ENCODE data around the gene ABCC4.

Gene ABCC4

DNA sequence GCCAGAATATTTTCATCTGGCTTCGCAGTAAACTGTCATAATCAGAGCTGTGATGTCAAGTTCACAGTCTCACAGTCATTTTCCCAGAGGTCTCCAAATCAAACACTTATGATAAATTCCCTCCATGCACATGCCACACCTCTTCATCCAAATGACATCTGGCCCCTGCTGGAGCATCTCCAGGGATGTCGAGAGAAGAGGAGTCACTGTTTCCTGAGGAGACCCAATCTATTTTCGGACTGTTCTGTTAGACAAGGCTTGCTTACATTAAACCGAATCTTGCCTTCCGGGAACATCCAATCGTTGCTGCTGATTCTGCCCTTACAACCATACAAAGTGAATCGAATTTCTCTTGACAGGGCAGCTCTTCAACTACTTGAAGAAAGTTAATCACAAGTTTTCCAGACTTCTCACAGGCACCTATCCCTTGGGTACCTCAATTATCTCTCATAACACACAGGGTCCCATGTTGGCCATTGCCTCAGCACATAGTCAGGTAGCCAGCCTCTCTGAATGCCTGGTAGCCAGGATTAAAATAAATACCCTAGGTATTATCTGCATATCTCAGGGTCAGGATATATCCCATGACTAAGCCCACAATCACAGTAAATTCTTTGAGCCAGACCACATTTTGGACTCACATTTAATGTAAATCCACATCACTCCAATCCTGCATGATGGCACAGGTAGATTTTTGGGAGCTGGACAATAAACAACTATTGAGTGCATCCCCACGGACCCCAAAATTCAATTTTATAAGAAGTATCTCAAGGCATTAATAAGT is 182.5 kb downstream of the ABCC4 start:
- Histone ChIP-seq H4K20me1 (ENCODE audit: insufficient read depth, low read length) (no peaks in the 10 kb centered on the region), H3K9ac (ENCODE audit: low read length) (no peak overlapping the region), H3K4me3 (ENCODE audit: low read length) (no peak overlapping the region), H3K4me1 (ENCODE audit: low read length) (no peaks in the 10 kb centered on the region), H3K27ac (ENCODE audit: low read length) (no peak overlapping the region), H3K27me3 (ENCODE audit: low read depth, low read length) (no peaks in the 10 kb centered on the region), H3K36me3 (replicated peaks; ENCODE audit: low read depth, low read length) (no peaks in the 10 kb centered on the region), H2AFZ (ENCODE audit: low read depth, low read length) (no peak overlapping the region), H3K79me2 (ENCODE audit: low read length) (no peaks in the 10 kb centered on the region), H3K4me2 (ENCODE audit: low read length) (no peak overlapping the region), H3K9me3 (ENCODE audit: insufficient read depth, low read length) (no peaks in the 10 kb centered on the region)
- TF ChIP-seq EZH2phosphoT487 (IDR thresholded peaks at IDR 0.05; ENCODE audit: low read depth), result no peak
- TF ChIP-seq, protein P1, sequence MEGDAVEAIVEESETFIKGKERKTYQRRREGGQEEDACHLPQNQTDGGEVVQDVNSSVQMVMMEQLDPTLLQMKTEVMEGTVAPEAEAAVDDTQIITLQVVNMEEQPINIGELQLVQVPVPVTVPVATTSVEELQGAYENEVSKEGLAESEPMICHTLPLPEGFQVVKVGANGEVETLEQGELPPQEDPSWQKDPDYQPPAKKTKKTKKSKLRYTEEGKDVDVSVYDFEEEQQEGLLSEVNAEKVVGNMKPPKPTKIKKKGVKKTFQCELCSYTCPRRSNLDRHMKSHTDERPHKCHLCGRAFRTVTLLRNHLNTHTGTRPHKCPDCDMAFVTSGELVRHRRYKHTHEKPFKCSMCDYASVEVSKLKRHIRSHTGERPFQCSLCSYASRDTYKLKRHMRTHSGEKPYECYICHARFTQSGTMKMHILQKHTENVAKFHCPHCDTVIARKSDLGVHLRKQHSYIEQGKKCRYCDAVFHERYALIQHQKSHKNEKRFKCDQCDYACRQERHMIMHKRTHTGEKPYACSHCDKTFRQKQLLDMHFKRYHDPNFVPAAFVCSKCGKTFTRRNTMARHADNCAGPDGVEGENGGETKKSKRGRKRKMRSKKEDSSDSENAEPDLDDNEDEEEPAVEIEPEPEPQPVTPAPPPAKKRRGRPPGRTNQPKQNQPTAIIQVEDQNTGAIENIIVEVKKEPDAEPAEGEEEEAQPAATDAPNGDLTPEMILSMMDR (IDR thresholded peaks at IDR 0.05; ENCODE audit: low read depth, low read length), result no peak

DNA sequence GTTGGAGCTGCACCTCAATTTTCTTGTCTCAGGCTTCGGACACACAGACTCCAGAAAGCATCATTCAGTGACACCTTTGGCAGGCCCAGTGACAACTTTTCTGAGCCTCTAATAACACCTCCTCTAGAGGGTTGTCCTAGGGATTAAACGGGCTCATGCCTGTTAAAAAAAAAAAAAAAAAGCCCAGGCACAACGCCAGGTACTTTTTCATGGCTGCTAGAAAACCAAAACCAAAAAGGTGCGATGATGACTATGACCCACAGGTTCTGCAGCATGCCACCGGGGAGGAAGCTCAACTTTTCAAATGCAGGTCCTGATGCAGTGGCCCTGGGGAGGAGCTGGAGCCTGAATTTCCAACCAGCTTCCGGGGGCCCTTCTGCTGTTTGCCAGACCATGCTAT is 184.2 kb downstream of the ABCC4 start:
- no peaks in the 10 kb centered on the region for H3K9me3 ChIP-seq (ENCODE audit: insufficient read depth, low read length)
- H3K36me3 ChIP-seq (replicated peaks; ENCODE audit: low read depth, low read length), result no peaks in the 10 kb centered on the region
- no peaks in the 10 kb centered on the region for H3K27me3 ChIP-seq (ENCODE audit: low read depth, low read length)
- no peaks in the 10 kb centered on the region for H4K20me1 ChIP-seq (ENCODE audit: insufficient read depth, low read length)
- no peaks in the 10 kb centered on the region for H3K4me1 ChIP-seq (ENCODE audit: low read length)
- no peak overlapping the region for H2AFZ ChIP-seq (ENCODE audit: low read depth, low read length)
- H3K9ac ChIP-seq (ENCODE audit: low read length), result no peak overlapping the region
- TF ChIP-seq EZH2phosphoT487 (IDR thresholded peaks at IDR 0.05; ENCODE audit: low read depth), result no peak
- TF ChIP-seq, protein P1 (IDR thresholded peaks at IDR 0.05; ENCODE audit: low read depth, low read length), result no peak
- no peak overlapping the region for H3K4me2 ChIP-seq (ENCODE audit: low read length)
- H3K79me2 ChIP-seq (ENCODE audit: low read length), result no peaks in the 10 kb centered on the region
- H3K4me3 ChIP-seq (ENCODE audit: low read length), result no peak overlapping the region
- no peak overlapping the region for H3K27ac ChIP-seq (ENCODE audit: low read length)

DNA sequence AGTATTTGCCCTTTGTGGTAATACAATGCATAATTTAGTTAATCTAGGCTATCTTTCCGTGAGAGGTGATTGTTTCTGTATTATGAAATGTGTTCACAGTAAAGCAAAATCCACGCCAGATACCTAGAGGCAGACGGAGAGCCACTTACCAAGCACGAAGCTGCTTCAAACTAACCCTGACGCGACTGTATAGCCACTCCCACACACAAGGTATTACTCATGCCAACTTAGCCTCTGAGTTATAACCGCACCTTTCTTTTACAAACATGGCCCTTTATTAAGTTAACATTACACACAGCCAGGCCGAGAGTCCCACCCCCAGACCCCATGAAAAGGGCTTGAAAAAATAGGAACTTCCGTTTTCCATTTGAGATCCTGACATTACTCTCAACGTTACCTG is 185.7 kb downstream of the ABCC4 start:
- no peaks in the 10 kb centered on the region for H3K9me3 ChIP-seq (ENCODE audit: insufficient read depth, low read length)
- H3K79me2 ChIP-seq (ENCODE audit: low read length), result no peaks in the 10 kb centered on the region
- H3K36me3 ChIP-seq (replicated peaks; ENCODE audit: low read depth, low read length), result no peaks in the 10 kb centered on the region
- no peak overlapping the region for H3K4me3 ChIP-seq (ENCODE audit: low read length)
- no peak overlapping the region for H3K4me2 ChIP-seq (ENCODE audit: low read length)
- no peak overlapping the region for H2AFZ ChIP-seq (ENCODE audit: low read depth, low read length)
- no peak overlapping the region for H3K9ac ChIP-seq (ENCODE audit: low read length)
- H3K27ac ChIP-seq (ENCODE audit: low read length), result no peak overlapping the region
- H3K27me3 ChIP-seq (ENCODE audit: low read depth, low read length), result no peaks in the 10 kb centered on the region
- H4K20me1 ChIP-seq (ENCODE audit: insufficient read depth, low read length), result no peaks in the 10 kb centered on the region
- no peaks in the 10 kb centered on the region for H3K4me1 ChIP-seq (ENCODE audit: low read length)
- TF ChIP-seq, protein P1 (IDR thresholded peaks at IDR 0.05; ENCODE audit: low read depth, low read length), result no peak
- TF ChIP-seq EZH2phosphoT487 (IDR thresholded peaks at IDR 0.05; ENCODE audit: low read depth), result no peak

DNA sequence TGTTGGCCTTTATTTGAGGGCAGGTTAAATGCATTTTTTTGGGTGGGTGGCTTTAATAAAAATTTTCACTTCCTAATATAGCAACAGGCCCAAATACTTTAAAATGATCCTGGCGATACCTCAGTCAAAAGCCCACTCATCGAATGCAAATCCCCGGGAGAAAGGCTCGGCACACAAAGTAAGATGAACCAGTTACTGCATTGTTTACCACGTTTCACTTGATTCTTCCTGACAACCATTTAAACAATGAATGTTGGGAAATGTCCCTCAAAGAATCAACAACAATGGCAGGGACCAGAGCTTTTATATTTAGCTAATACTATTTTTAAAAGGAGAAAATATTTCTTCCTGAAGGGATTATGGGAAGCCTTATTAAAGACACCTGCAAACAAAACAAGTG is 187.7 kb downstream of the ABCC4 start:
- Histone ChIP-seq H3K9ac (ENCODE audit: low read length) (no peak overlapping the region), H3K4me1 (ENCODE audit: low read length) (no peaks in the 10 kb centered on the region), H3K4me3 (ENCODE audit: low read length) (no peak overlapping the region), H4K20me1 (ENCODE audit: insufficient read depth, low read length) (no peaks in the 10 kb centered on the region), H3K36me3 (replicated peaks; ENCODE audit: low read depth, low read length) (no peaks in the 10 kb centered on the region), H3K4me2 (ENCODE audit: low read length) (no peak overlapping the region), H3K79me2 (ENCODE audit: low read length) (no peaks in the 10 kb centered on the region), H3K9me3 (ENCODE audit: insufficient read depth, low read length) (no peaks in the 10 kb centered on the region), H3K27ac (ENCODE audit: low read length) (no peak overlapping the region), H2AFZ (ENCODE audit: low read depth, low read length) (no peak overlapping the region), H3K27me3 (ENCODE audit: low read depth, low read length) (no peaks in the 10 kb centered on the region)
- TF ChIP-seq EZH2phosphoT487 (IDR thresholded peaks at IDR 0.05; ENCODE audit: low read depth), result no peak
- TF ChIP-seq, protein P1 (IDR thresholded peaks at IDR 0.05; ENCODE audit: low read depth, low read length), result no peak
